Endothelial cell of umbilical vein (primary cell): ENCODE measurements around the gene PFKP.

ENCODE experiments used
- EZH2 ChIP-seq: IDR thresholded peaks from 2 replicates; pipeline ENCODE4 v1.6.1; 2012; ENCODE audit warnings: borderline replicate concordance, low read depth, mild to moderate bottlenecking, moderate library complexity, low read length, inconsistent platforms; ENCODE audit not compliant: severe bottlenecking
- FOS ChIP-seq: IDR thresholded peaks from 2 replicates; pipeline ENCODE4 v1.6.1; 2011; ENCODE audit warnings: mild to moderate bottlenecking, low read length, moderate library complexity, borderline replicate concordance; ENCODE audit not compliant: insufficient read depth
- MYC ChIP-seq: IDR thresholded peaks from one replicate; pipeline ENCODE4 v1.6.1; 2011; ENCODE audit warnings: mild to moderate bottlenecking, low read depth, low read length
- POLR2A ChIP-seq: IDR thresholded peaks from 2 replicates; pipeline ENCODE4 v1.6.1; 2012; ENCODE audit warnings: low read depth, mild to moderate bottlenecking, control low read depth, low read length
- POLR2AphosphoS5 ChIP-seq: IDR thresholded peaks from 2 replicates; pipeline ENCODE4 v1.6.1; 2012; ENCODE audit warnings: low read depth, mild to moderate bottlenecking, control low read depth, low read length, moderate library complexity; ENCODE audit not compliant: insufficient read depth
- TF ChIP-seq, protein P1 (sequence below), 2 donors: IDR thresholded peaks; 1 replicate in 1 of 2; 2 replicates in 1 of 2; pipeline ENCODE4 v1.5.1; 2011; ENCODE audit warnings: low read length in 2 of 2, mild to moderate bottlenecking in 2 of 2, moderate library complexity in 2 of 2, control low read depth in 1 of 2, inconsistent platforms in 1 of 2, low read depth in 1 of 2; ENCODE audit not compliant: insufficient read depth in 1 of 2; ENCODE audit errors: extremely low read depth in 1 of 2
- TF ChIP-seq, protein P2 (sequence below): IDR thresholded peaks from 2 replicates; pipeline ENCODE4 v1.6.1; 2011; ENCODE audit not compliant: insufficient read depth, insufficient read length

DNA sequence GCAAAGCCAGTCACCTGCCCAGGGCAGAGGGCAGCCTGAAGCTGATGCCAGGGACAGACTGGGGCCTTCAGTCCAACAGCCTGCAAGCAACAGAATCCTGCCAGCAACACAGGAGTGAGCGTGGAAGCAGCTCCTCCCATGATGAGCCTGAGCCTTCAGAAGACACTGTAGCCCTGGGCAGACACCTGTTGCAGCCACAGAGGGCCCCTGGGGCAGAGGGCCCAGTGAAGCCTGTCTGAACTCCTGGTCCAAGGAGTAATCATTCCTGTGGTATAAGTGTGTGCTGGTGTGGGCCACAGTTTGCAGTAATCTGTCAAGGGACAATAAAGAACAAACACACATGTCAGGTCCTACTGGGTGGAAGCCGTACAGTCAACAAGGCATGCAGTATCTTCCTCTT lies 2.9 kb upstream of the PFKP start:
- TF ChIP-seq EZH2, result no peak
- TF ChIP-seq, protein P1, sequence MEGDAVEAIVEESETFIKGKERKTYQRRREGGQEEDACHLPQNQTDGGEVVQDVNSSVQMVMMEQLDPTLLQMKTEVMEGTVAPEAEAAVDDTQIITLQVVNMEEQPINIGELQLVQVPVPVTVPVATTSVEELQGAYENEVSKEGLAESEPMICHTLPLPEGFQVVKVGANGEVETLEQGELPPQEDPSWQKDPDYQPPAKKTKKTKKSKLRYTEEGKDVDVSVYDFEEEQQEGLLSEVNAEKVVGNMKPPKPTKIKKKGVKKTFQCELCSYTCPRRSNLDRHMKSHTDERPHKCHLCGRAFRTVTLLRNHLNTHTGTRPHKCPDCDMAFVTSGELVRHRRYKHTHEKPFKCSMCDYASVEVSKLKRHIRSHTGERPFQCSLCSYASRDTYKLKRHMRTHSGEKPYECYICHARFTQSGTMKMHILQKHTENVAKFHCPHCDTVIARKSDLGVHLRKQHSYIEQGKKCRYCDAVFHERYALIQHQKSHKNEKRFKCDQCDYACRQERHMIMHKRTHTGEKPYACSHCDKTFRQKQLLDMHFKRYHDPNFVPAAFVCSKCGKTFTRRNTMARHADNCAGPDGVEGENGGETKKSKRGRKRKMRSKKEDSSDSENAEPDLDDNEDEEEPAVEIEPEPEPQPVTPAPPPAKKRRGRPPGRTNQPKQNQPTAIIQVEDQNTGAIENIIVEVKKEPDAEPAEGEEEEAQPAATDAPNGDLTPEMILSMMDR (IDR thresholded peaks at IDR 0.05; ENCODE audit: extremely low read depth in 1 of 2, insufficient read depth in 1 of 2, low read depth in 1 of 2, low read length in 2 of 2), result no peak
- TF ChIP-seq, protein P2, sequence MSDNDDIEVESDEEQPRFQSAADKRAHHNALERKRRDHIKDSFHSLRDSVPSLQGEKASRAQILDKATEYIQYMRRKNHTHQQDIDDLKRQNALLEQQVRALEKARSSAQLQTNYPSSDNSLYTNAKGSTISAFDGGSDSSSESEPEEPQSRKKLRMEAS, result no peak
- TF ChIP-seq POLR2A, result no peak
- TF ChIP-seq POLR2AphosphoS5, result no peak
- no peak for TF ChIP-seq MYC
- no peak for TF ChIP-seq FOS
